Muscle layer of duodenum (tissue), 2 donors: ENCODE results near the gene MEGF10.
"Not testable (repeated sequence)": the region's sequence is repeated elsewhere in the genome, so short reads cannot be mapped to it uniquely, and the experiment has no call there.

Experiments used
- H3K27ac ChIP-seq: one replicate; pipeline ENCODE4 v1.7.0; 2013; ENCODE audit warnings: mild to moderate bottlenecking, low read length
- H3K27me3 ChIP-seq: one replicate; pipeline ENCODE4 v1.7.0; 2013; ENCODE audit warnings: low read depth, mild to moderate bottlenecking, control low read depth, low read length
- H3K36me3 ChIP-seq, 2 donors: one replicate each; pipeline ENCODE4 v1.7.0; 2013; ENCODE audit warnings: low read length in 2 of 2, control low read depth in 1 of 2, mild to moderate bottlenecking in 1 of 2; ENCODE audit not compliant: insufficient read depth in 2 of 2, control insufficient read depth in 1 of 2
- H3K4me1 ChIP-seq, 2 donors: one replicate each; pipeline ENCODE4 v1.7.0; 2013; ENCODE audit warnings: low read length in 2 of 2, mild to moderate bottlenecking in 2 of 2, control low read depth in 1 of 2, moderate library complexity in 1 of 2; ENCODE audit not compliant: insufficient read depth in 2 of 2, control insufficient read depth in 1 of 2
- H3K4me3 ChIP-seq, 2 donors: one replicate each; pipeline ENCODE4 v1.7.0; 2013; ENCODE audit warnings: low read length in 2 of 2, low read depth in 1 of 2, mild to moderate bottlenecking in 1 of 2
- H3K9me3 ChIP-seq, 2 donors: one replicate each; pipeline ENCODE4 v1.7.0; 2013; ENCODE audit warnings: low read length in 2 of 2, control low read depth in 1 of 2, mild to moderate bottlenecking in 1 of 2; ENCODE audit not compliant: control insufficient read depth in 1 of 2
- donor health status: healthy.

MEGF10 gene

DNA sequence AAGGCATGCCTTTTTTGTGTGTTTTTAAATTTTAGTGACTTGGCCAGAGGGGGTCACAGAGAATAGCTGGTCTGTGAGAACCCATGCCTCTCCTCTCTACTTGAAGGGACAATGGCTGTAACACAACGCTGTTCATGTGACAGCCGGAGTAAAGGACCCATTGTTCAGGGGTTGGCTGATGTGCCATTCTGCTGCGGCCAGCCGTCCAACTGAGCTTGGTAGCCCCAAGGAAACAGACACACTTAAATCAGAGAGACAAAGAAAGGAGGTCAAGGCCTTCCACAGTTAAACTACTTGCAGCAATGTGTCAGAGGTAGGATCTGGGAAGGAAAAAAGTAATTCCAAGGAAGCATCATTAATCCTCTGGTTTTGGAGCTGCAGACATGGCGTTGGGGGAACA, 8.1 kb downstream of the MEGF10 start:
- Histone ChIP-seq H3K9me3 (no peaks in the 10 kb centered on the region), H3K36me3 (no peaks in the 10 kb centered on the region), H3K27ac (no peak overlapping the region), H3K4me3 (no peak overlapping the region), H3K27me3 (no peaks in the 10 kb centered on the region), H3K4me1 (no peaks in the 10 kb centered on the region)

DNA sequence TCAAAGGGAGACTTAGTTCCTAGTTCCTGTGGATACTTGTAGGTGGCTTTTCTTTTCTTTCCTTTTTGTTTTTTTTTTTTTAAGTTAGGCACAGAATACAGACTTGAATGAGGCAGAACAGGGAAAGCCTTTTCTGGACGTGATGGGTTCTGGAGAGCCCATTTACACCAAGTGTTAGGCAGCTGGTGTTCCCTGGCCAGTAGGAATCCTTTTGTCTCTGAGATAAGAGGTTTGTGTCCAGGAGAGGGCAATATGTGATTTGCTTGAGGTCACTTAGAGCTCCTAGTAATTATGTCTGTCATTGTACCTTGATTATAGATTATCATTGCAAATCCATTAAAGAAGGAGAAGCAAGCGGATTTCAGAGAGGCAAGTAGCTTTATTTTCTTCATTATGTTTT, 9.1 kb downstream of the MEGF10 start:
- Histone ChIP-seq H3K27ac (no peak overlapping the region), H3K36me3 (no peaks in the 10 kb centered on the region), H3K9me3 (no peaks in the 10 kb centered on the region), H3K4me3 (no peak overlapping the region), H3K27me3 (no peaks in the 10 kb centered on the region), H3K4me1 (no peaks in the 10 kb centered on the region)

DNA sequence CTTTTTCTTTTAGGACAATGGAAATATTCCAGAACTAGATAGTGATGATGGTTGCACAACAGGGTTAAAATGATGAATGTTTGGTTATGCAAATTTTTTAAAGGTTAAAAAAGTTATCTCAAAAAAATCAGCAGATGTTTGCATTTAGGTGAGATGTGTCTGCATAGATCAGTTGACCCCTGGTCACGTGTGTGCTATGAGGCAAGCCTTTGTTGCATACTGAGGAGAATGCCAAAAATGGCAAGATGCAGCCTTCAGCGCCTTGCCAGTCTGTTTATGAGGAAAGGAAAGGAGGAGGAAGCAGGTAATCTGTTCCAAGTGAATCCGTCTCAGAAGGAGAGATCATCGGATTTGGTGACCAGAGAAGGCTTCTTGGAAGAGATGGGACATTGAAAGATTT, 11.9 kb downstream of the MEGF10 start:
- Histone ChIP-seq H3K9me3 (no peaks in the 10 kb centered on the region), H3K4me3 (no peak overlapping the region), H3K4me1 (no peaks in the 10 kb centered on the region), H3K27me3 (no peaks in the 10 kb centered on the region), H3K27ac (no peak overlapping the region), H3K36me3 (no peaks in the 10 kb centered on the region)

DNA sequence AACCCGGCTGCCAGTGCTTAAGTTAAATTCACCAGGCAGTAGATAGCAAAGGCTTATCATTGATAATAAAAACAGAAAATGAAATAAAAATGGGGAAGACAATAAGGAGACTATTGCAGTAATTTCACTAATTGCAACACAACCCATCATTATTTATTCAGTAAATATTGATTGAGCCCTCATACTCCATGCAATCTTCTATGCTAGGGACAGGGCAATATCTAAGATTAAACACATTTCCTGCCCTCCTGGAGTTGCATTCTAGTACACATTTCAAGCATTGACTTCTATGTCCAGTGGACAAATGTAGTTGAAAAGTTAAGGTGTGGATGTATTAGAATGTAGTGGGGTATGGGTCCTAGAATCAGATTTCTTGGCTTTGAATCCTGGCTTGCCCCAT, 12.8 kb downstream of the MEGF10 start:
- Histone ChIP-seq H3K27ac (no peak overlapping the region), H3K4me3 (no peak overlapping the region), H3K9me3 (no peaks in the 10 kb centered on the region), H3K36me3 (no peaks in the 10 kb centered on the region), H3K4me1 (no peaks in the 10 kb centered on the region), H3K27me3 (no peaks in the 10 kb centered on the region)

DNA sequence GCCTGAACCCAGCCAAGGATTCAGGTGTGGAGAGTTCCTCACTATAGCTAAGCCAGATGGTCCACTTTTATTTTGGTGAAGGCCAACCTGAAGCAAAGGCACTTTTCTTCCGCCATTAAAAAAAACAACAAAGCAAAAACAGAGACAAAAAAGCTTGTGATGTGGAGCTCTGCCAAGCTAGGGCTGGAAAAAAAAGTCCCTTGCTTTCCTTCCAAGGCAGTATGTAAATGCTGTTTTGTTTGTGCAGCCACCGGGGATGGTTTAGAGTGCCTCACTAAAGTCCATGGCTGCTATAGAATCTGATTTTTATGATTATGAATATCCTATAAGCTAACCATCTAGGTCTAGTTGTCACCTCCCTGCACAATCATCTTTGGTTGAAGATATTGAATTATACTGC, 14.9 kb downstream of the MEGF10 start:
- Histone ChIP-seq H3K36me3 (no peaks in the 10 kb centered on the region), H3K27me3 (no peaks in the 10 kb centered on the region), H3K4me3 (no peak overlapping the region), H3K9me3 (no peaks in the 10 kb centered on the region), H3K27ac (no peak overlapping the region), H3K4me1 (no peaks in the 10 kb centered on the region)

DNA sequence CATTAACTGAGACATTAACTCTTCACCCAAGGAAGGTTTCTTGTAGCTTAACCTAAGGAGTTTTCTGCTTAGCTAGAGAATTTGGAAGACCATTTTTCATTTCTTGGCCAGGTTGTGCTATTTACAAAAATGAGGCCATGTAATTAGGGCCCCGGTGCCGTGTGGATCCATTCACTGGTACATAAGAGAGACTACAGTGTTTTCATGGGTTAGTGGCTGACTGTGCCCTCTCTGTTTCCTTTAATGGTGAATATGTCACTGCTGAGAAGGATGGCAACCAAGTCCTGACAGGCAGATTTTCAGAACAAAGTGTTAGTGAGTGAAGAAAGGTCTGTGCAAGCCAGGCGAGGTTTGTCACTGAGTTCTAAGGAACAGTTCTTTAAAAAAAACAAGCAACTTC, 15.4 kb downstream of the MEGF10 start:
- H3K4me1 ChIP-seq = no peaks in the 10 kb centered on the region
- no peak overlapping the region for H3K27ac ChIP-seq
- no peaks in the 10 kb centered on the region for H3K36me3 ChIP-seq
- no peak overlapping the region for H3K4me3 ChIP-seq
- H3K9me3 ChIP-seq = no peaks in the 10 kb centered on the region
- no peaks in the 10 kb centered on the region for H3K27me3 ChIP-seq

DNA sequence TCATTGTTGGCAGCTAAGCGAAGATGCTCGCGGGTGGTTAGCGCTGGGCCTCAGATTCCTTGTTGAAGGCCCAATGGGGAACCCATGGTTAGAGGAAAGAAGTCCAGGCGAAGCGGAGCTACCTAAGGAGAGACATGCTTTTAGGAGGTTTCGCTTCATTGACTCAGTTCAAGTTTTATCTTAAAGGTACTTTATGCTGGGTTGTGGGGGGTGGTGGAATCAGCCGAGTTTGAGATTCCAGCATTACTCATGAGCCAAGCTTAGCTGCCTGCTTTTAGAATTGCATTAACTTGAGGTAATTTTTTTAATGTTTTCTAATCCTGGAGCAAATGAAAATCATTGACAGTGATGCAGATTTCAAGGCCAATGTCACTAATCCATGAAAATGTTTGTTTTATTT, 16.1 kb downstream of the MEGF10 start:
- H3K27ac ChIP-seq = no peak overlapping the region
- no peaks in the 10 kb centered on the region for H3K36me3 ChIP-seq
- H3K9me3 ChIP-seq = no peaks in the 10 kb centered on the region
- no peaks in the 10 kb centered on the region for H3K27me3 ChIP-seq
- no peak overlapping the region for H3K4me3 ChIP-seq
- H3K4me1 ChIP-seq = no peaks in the 10 kb centered on the region

DNA sequence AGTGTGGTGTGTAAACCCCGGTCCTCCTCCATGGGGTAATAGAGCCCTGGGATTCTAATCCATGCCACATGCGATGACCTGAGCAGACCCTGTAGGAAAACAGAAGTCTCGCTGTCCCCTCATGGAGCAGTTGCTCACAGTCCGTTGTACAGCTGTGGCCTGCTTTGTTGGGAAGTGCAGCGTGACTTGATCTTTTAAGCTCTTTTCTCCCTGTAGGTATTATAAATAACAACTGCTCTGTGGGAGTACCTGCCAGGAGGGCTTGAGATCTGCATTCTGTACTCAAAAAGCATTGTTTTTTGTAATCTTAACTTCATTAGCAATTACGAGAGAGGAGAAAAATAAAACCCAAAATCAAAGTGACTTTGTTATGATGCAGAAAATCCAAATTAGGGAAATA, 17.3 kb downstream of the MEGF10 start:
- no peaks in the 10 kb centered on the region for H3K27me3 ChIP-seq
- no peak overlapping the region for H3K4me3 ChIP-seq
- no peaks in the 10 kb centered on the region for H3K4me1 ChIP-seq
- H3K36me3 ChIP-seq = no peaks in the 10 kb centered on the region
- no peak overlapping the region for H3K27ac ChIP-seq
- H3K9me3 ChIP-seq = no peaks in the 10 kb centered on the region

DNA sequence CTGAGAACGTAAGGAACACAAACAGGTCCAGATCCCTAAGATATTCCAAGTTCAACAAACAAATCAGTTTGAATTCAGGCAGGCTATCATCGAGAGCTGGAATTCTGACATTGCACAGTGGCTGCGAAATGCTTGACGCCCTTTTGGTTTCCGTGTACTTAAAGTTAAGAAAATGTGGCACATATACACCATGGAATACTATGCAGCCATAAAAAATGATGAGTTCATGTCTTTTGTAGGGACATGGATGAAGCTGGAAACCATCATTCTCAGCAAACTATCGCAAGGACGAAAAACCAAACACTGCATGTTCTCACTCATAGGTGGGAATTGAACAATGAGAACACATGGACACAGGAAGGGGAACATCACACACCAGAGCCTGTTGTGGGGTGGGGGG, 17.7 kb downstream of the MEGF10 start:
- not testable (repeated sequence) for H3K27ac ChIP-seq, H3K27me3 ChIP-seq, H3K4me1 ChIP-seq, H3K9me3 ChIP-seq, H3K4me3 ChIP-seq, H3K36me3 ChIP-seq

DNA sequence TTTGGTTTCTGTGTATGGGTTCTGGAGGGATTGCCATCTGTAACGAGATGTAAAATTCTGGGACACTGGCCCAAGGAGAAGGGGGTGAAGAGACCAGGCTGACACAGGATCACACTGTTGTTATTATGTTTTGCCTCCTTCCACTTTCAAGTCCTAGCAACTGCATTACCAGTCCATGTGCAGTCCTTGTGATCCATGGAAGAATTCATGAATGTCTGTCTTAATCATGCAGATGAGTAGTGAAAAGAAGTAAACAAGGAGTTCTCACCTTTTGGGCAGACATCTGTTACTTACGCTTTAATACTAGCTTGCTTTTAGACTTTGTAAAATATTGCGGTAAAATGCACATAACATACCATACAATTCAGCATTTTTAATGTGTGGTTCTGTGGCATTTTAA, 18.3 kb downstream of the MEGF10 start:
- Histone ChIP-seq H3K27ac (no peak overlapping the region), H3K36me3 (no peaks in the 10 kb centered on the region), H3K27me3 (no peaks in the 10 kb centered on the region), H3K9me3 (no peaks in the 10 kb centered on the region), H3K4me3 (no peak overlapping the region), H3K4me1 (no peaks in the 10 kb centered on the region)

DNA sequence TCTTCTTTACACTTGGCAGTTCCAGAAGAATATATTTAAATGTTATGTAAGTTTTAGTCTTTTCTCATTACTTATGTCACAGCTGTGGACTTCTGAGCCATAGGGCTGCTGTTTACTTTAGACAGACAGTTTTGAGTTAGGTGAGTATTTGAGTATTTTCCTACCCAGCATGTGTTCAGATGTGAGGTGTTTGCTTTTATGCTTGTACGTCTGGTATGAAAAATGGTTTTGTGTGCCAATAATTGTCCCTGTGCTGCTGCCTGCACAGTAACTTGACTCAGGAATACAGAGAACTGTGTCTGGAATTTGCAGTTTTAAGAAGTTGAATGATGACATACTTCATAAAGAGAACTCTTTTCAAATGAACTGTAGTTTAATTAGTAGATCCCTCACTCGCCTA, 20.8 kb downstream of the MEGF10 start:
- Histone ChIP-seq H3K4me3 (no peak overlapping the region), H3K4me1 (no peaks in the 10 kb centered on the region)

DNA sequence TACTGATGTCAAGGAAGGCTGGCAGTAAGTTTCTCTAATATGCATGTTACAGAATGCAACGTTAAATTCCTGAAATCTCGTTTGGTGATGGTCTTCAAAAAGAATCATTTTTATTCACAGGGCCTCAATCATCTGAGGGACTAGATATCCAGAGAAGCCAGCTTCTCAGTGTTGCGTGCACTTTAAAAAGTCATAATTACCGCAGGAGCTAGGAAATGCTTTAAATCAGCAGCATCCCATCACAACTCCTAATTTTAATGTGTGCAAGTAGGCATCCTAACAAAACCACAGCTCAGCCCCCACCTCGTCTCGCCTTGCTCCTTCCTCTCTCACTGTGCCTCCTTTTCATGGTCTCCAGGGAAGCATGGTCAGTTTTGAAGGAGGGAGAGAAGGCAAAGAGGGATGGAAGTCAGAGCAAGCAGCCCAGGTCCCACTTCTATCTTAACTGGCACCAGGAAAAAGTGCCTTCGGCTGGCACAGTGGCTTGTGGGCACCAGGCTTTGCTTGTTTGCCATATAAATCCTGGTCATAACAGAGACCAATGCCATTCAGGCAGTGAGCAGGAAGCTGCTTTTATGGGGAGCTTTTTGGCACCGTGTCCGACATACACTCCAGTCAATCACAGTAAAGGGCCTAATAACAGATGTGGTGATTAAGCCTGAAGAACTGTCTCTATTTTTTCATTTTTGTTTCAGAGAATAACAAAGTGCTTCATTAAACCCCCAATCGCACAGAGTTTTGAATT, 21.4 kb downstream of the MEGF10 start:
- Histone ChIP-seq H3K27ac (no peak overlapping the region), H3K4me1 (no peaks in the 10 kb centered on the region), H3K27me3 (no peaks in the 10 kb centered on the region), H3K4me3 (no peak overlapping the region), H3K9me3 (no peaks in the 10 kb centered on the region), H3K36me3 (no peaks in the 10 kb centered on the region)

More for the DNA sequence above, 20.8 kb downstream of the MEGF10 start:
- H3K36me3 ChIP-seq = no peaks in the 10 kb centered on the region
- no peak overlapping the region for H3K27ac ChIP-seq
- H3K27me3 ChIP-seq = no peaks in the 10 kb centered on the region
- no peaks in the 10 kb centered on the region for H3K9me3 ChIP-seq
